ENCODE data around the gene PRDM7. TPM values are rescaled to one million over a fixed set of nuclear protein-coding genes. Genes with fewer than 3 reads are reported as not detected.

PRDM7 gene
- total RNA-seq, 4 donors from 2014 or later: not detected

Other genes with a start within 250 kb of the PRDM7 start
- gene SPIRE2, start 248.9 kb downstream of the PRDM7 start, total RNA-seq: 100 to 1,000 TPM in 3 of 4 donors, 10 to 100 TPM in 1; 79.6 to 190 (median 131) TPM
- 100 to 1,000 TPM; 202 to 648 (median 354) TPM for gene TCF25, start 203.7 kb downstream of the PRDM7 start, total RNA-seq
- 1 to 10 TPM; 2.9 to 7.2 (median 6.7) TPM for gene MC1R, start 158.5 kb downstream of the PRDM7 start, total RNA-seq
- 10 to 100 TPM in 1 of 4 donors, 1 to 10 TPM in 3; 2.4 to 12.7 (median 4.6) TPM for gene TUBB3, start 154.0 kb downstream of the PRDM7 start, total RNA-seq
- 10 to 100 TPM; 54.8 to 96.7 (median 78.1) TPM for gene DEF8, start 128.6 kb downstream of the PRDM7 start, total RNA-seq
- 10 to 100 TPM in 3 of 4 donors, 1 to 10 TPM in 1; 6.8 to 33.7 (median 14.2) TPM for gene DBNDD1, start 57.9 kb downstream of the PRDM7 start, total RNA-seq